ENCODE measurements around the gene TXN.

Gene TXN

GRCh38 chr9:110261632-110262031 lies 5.3 kb upstream of the TXN start:
- Histone ChIP-seq H4K20me1 (ENCODE audit: insufficient read depth, low read length) (no peaks in the 10 kb centered on the region), H3K9me2 (ENCODE audit: low read depth, low read length) (no peaks in the 10 kb centered on the region), H3K4me3 (ENCODE audit: low read depth, low read length, poor library complexity, severe bottlenecking) (no peak overlapping the region), H3K9ac (ENCODE audit: low read length) (no peak overlapping the region), H3K4me2 (ENCODE audit: low read length) (no peak overlapping the region), H3K27ac (ENCODE audit: low read depth, low read length, poor library complexity, severe bottlenecking) (no peak overlapping the region), H3K27me3 (ENCODE audit: insufficient read depth, low read length) (no peaks in the 10 kb centered on the region), H3K9me3 (ENCODE audit: low read length) (no peaks in the 10 kb centered on the region), H2AFZ (ENCODE audit: low read length) (no peak overlapping the region), H3F3A (ENCODE audit: insufficient read depth, low read length) (no peaks in the 10 kb centered on the region), H3K79me2 (ENCODE audit: insufficient read depth, low read length) (no peaks in the 10 kb centered on the region), H3K4me1 (ENCODE audit: insufficient read depth, low read length, severe bottlenecking) (peaks cover 8% of the 10 kb centered on the region), H3K36me3 (ENCODE audit: insufficient read depth, low read length) (no peaks in the 10 kb centered on the region)
- TF ChIP-seq CTCF (IDR thresholded peaks at IDR 0.05; ENCODE audit: low read length) (no peak), EZH2 (IDR thresholded peaks at IDR 0.05; ENCODE audit: borderline replicate concordance, low read length) (no peak)

- no peak overlapping the region for H3K9ac ChIP-seq (ENCODE audit: low read length)
- H3K4me2 ChIP-seq (ENCODE audit: low read length) = no peak overlapping the region
- H3K4me3 ChIP-seq (ENCODE audit: low read depth, low read length, poor library complexity, severe bottlenecking) = no peak overlapping the region
- no peaks in the 10 kb centered on the region for H3K9me2 ChIP-seq (ENCODE audit: low read depth, low read length)
- H3F3A ChIP-seq (ENCODE audit: insufficient read depth, low read length) = no peaks in the 10 kb centered on the region
- no peak overlapping the region for H2AFZ ChIP-seq (ENCODE audit: low read length)
- H3K4me1 ChIP-seq (ENCODE audit: insufficient read depth, low read length, severe bottlenecking) = peaks cover 8% of the 10 kb centered on the region
- H3K27ac ChIP-seq (ENCODE audit: low read depth, low read length, poor library complexity, severe bottlenecking) = no peak overlapping the region
- H3K79me2 ChIP-seq (ENCODE audit: insufficient read depth, low read length) = no peaks in the 10 kb centered on the region
- no peaks in the 10 kb centered on the region for H4K20me1 ChIP-seq (ENCODE audit: insufficient read depth, low read length)
- H3K27me3 ChIP-seq (ENCODE audit: insufficient read depth, low read length) = no peaks in the 10 kb centered on the region
- H3K9me3 ChIP-seq (ENCODE audit: low read length) = no peaks in the 10 kb centered on the region
- no peak for TF ChIP-seq CTCF (IDR thresholded peaks at IDR 0.05; ENCODE audit: low read length)
- TF ChIP-seq EZH2 (IDR thresholded peaks at IDR 0.05; ENCODE audit: borderline replicate concordance, low read length) = no peak
- no peaks in the 10 kb centered on the region for H3K36me3 ChIP-seq (ENCODE audit: insufficient read depth, low read length)
Observed at GRCh38 chr9:110260911-110261310, 4.6 kb upstream of the TXN start.

GRCh38 chr9:110259566-110259965 lies 3.3 kb upstream of the TXN start:
- no peak overlapping the region for H3K4me3 ChIP-seq (ENCODE audit: low read depth, low read length, poor library complexity, severe bottlenecking)
- no peak overlapping the region for H2AFZ ChIP-seq (ENCODE audit: low read length)

More at GRCh38 chr9:110259566-110259965, 3.3 kb upstream of the TXN start:
- Histone ChIP-seq H3K79me2 (ENCODE audit: insufficient read depth, low read length) (peaks cover 11% of the 10 kb centered on the region), H3K4me1 (ENCODE audit: insufficient read depth, low read length, severe bottlenecking) (peaks cover 15% of the 10 kb centered on the region), H3K9me3 (ENCODE audit: low read length) (no peaks in the 10 kb centered on the region), H3F3A (ENCODE audit: insufficient read depth, low read length) (no peaks in the 10 kb centered on the region), H3K9me2 (ENCODE audit: low read depth, low read length) (no peaks in the 10 kb centered on the region), H3K9ac (ENCODE audit: low read length) (no peak overlapping the region), H3K27ac (ENCODE audit: low read depth, low read length, poor library complexity, severe bottlenecking) (no peak overlapping the region), H3K27me3 (ENCODE audit: insufficient read depth, low read length) (no peaks in the 10 kb centered on the region), H4K20me1 (ENCODE audit: insufficient read depth, low read length) (no peaks in the 10 kb centered on the region), H3K4me2 (ENCODE audit: low read length) (no peak overlapping the region), H3K36me3 (ENCODE audit: insufficient read depth, low read length) (no peaks in the 10 kb centered on the region)
- no peak for TF ChIP-seq CTCF (IDR thresholded peaks at IDR 0.05; ENCODE audit: low read length)
- no peak for TF ChIP-seq EZH2 (IDR thresholded peaks at IDR 0.05; ENCODE audit: borderline replicate concordance, low read length)
